K562 (cell line): ENCODE results near the gene PRR14. TPM values are rescaled to one million over a fixed set of nuclear protein-coding genes. Genes with fewer than 3 reads are reported as not detected.

Experiments
- C11orf30 ChIP-seq: fragments of 450-650 bp; IDR thresholded peaks from 2 replicates; pipeline ENCODE4 v1.6.1; 2016; ENCODE audit warnings: low read depth, mild to moderate bottlenecking
- EP400 ChIP-seq: fragments of 450-650 bp; IDR thresholded peaks from 2 replicates; pipeline ENCODE4 v1.6.1; 2017; ENCODE audit warnings: antibody characterized with exemption, mild to moderate bottlenecking, moderate library complexity
- ESRRB ChIP-seq: fragments of 250-450 bp; sonication (Bioruptor Pico); IDR thresholded peaks from 2 replicates; pipeline ENCODE4 v1.5.0; 2020; ENCODE audit warnings: mild to moderate bottlenecking, moderate library complexity, borderline replicate concordance
- FOXA3 ChIP-seq, 2 experiments: fragments of 450-650 bp in 1 of 2; sonication (generic) in 1 of 2; formaldehyde crosslinking; IDR thresholded peaks in 1 of 2; conservative IDR thresholded peaks in 1 of 2; 2 replicates each; pipeline versions ENCODE4 v1.4.0 to v1.8.0; 2020 to 2022; ENCODE audit warnings: mild to moderate bottlenecking in 2 of 2, missing genetic modification reagents in 1 of 2
- FOXM1 ChIP-seq, 2 experiments: fragments of 450-650 bp in 1 of 2; sonication (generic) in 1 of 2; formaldehyde crosslinking in 1 of 2; IDR thresholded peaks; 2 replicates each; pipeline versions ENCODE4 v1.6.1 to v1.9.0; 2017 to 2022; ENCODE audit warnings: low read depth in 2 of 2, mild to moderate bottlenecking in 2 of 2, missing genetic modification reagents in 1 of 2, moderate library complexity in 1 of 2
- HNRNPH1 ChIP-seq: fragments of 200-400 bp; formaldehyde crosslinking; optimal IDR thresholded peaks from 2 replicates; pipeline ENCODE3; 2017; ENCODE audit warnings: low read depth, mild to moderate bottlenecking, low read length, moderate library complexity
- HOXB6 ChIP-seq: fragments of 250-450 bp; sonication (Bioruptor Pico); IDR thresholded peaks from 2 replicates; pipeline ENCODE4 v1.5.1; 2022; ENCODE audit warnings: mild to moderate bottlenecking, borderline replicate concordance
- SMAD4 ChIP-seq: fragments of 250-450 bp; sonication (Bioruptor Pico); conservative IDR thresholded peaks from 2 replicates; pipeline ENCODE4 v1.8.0; 2021; ENCODE audit warnings: inconsistent platforms, mild to moderate bottlenecking, moderate library complexity
- U2AF2 ChIP-seq: fragments of 200-400 bp; formaldehyde crosslinking; optimal IDR thresholded peaks from 2 replicates; pipeline ENCODE3; 2017; ENCODE audit warnings: low read depth, mild to moderate bottlenecking, low read length
- ZNF274 ChIP-seq: IDR thresholded peaks from 2 replicates; pipeline ENCODE4 v1.6.1; 2011; ENCODE audit warnings: low read depth, mild to moderate bottlenecking, low read length, moderate library complexity, borderline replicate concordance
- ZNF41 ChIP-seq: fragments of 250-450 bp; sonication (Bioruptor Pico); conservative IDR thresholded peaks from 2 replicates; pipeline ENCODE4 v1.4.0; 2020; ENCODE audit warnings: mild to moderate bottlenecking
- ZNF592 ChIP-seq: fragments of 450-650 bp; IDR thresholded peaks from 2 replicates; pipeline ENCODE4 v1.6.1; 2017; ENCODE audit warnings: antibody characterized with exemption, mild to moderate bottlenecking
- ZNF668 ChIP-seq: fragments of 250-450 bp; sonication (Bioruptor Pico); IDR thresholded peaks from 2 replicates; pipeline ENCODE4 v1.8.0; 2022; ENCODE audit warnings: mild to moderate bottlenecking, inconsistent platforms
- polyA plus RNA-seq, 8 experiments: library from polyadenylated mRNA; depleted of rRNA in 4 of 8; stranded (reverse) in 5 of 8; unstranded in 3 of 8; fragments of >200 nt; fragmentation: Nextera tagmentation in 2 of 8; fragmentation: Illumina TruSeq in 1 of 8; extraction: Ambion mirVana in 2 of 8; extraction: Trizol in 1 of 8; gene quantifications; 2 replicates each; pipeline versions ENCODE4 v1.2.1 to v1.2.3, GENCODE V29; 2011 to 2014; ENCODE audit warnings: inconsistent platforms in 1 of 8, missing spikeins in 1 of 8
- total RNA-seq, 7 experiments: library from RNA; depleted of rRNA in 6 of 7; stranded (reverse); fragments of >200 nt in 6 of 7; fragmentation: Illumina TruSeq in 2 of 7; extraction: Trizol in 2 of 7; gene quantifications; 2 replicates each; pipeline versions ENCODE4 v1.2.1 to v1.2.3, GENCODE V29; 2011 to 2021; ENCODE audit warnings: low replicate concordance in 1 of 7
- TF ChIP-seq, protein P1 (sequence below): sonication (generic); formaldehyde crosslinking; IDR thresholded peaks from 2 replicates; pipeline ENCODE4 v1.8.0; 2022; ENCODE audit warnings: mild to moderate bottlenecking, missing genetic modification reagents
- TF ChIP-seq, protein P2 (sequence below): sonication (generic); formaldehyde crosslinking; IDR thresholded peaks from 2 replicates; pipeline ENCODE4 v1.8.1; 2023; ENCODE audit warnings: mild to moderate bottlenecking, missing genetic modification reagents
- TF ChIP-seq, protein P3 (sequence below), 3 experiments: IDR thresholded peaks in 2 of 3; conservative IDR thresholded peaks in 1 of 3; 2 replicates each; pipeline ENCODE4 v1.5.1; 2011 to 2012; ENCODE audit warnings: low read length in 3 of 3, mild to moderate bottlenecking in 3 of 3, control low read depth in 2 of 3, improper control_type of control experiment in 1 of 3, inconsistent platforms in 1 of 3, low read depth in 1 of 3, mixed read lengths in 1 of 3, moderate library complexity in 1 of 3; ENCODE audit not compliant: insufficient read depth in 2 of 3

The PRR14 gene
- total and polyA plus RNA-seq, 9 of the 15 experiments (the other 6 are each of a cell fraction or from before 2014, with no cell fraction given), result 2.2 to 63.1 (median 11.5) TPM

GRCh38 chr16:30649725-30650368 lies 913 bp upstream of the PRR14 start (continued):
- TF ChIP-seq, protein P1, sequence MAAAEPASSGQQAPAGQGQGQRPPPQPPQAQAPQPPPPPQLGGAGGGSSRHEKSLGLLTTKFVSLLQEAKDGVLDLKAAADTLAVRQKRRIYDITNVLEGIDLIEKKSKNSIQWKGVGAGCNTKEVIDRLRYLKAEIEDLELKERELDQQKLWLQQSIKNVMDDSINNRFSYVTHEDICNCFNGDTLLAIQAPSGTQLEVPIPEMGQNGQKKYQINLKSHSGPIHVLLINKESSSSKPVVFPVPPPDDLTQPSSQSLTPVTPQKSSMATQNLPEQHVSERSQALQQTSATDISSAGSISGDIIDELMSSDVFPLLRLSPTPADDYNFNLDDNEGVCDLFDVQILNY (CRISPR knock-in tag), result no peak
- TF ChIP-seq C11orf30 (no peak), HNRNPH1 (no peak), ZNF668 (CRISPR knock-in tag) (no peak), FOXM1 (IDR thresholded peaks at IDR 0.05; ENCODE audit: low read depth) (no peak), FOXM1 (CRISPR knock-in tag; IDR thresholded peaks at IDR 0.05; ENCODE audit: low read depth) (no peak), U2AF2 (no peak), ZNF41 (CRISPR knock-in tag) (no peak), FOXA3 (CRISPR knock-in tag; conservative IDR thresholded peaks at IDR 0.05 in 1 of 2, IDR thresholded peaks at IDR 0.05 in 1 of 2) (no peak; a peak in 1 of 4 replicates), ESRRB (CRISPR knock-in tag) (no peak), HOXB6 (CRISPR knock-in tag) (no peak), ZNF274 (no peak), EP400 (no peak), SMAD4 (no peak), ZNF592 (0 out of 2 replicates have a peak, but pooled peaks have one; percentile 28)
- TF ChIP-seq, protein P2, sequence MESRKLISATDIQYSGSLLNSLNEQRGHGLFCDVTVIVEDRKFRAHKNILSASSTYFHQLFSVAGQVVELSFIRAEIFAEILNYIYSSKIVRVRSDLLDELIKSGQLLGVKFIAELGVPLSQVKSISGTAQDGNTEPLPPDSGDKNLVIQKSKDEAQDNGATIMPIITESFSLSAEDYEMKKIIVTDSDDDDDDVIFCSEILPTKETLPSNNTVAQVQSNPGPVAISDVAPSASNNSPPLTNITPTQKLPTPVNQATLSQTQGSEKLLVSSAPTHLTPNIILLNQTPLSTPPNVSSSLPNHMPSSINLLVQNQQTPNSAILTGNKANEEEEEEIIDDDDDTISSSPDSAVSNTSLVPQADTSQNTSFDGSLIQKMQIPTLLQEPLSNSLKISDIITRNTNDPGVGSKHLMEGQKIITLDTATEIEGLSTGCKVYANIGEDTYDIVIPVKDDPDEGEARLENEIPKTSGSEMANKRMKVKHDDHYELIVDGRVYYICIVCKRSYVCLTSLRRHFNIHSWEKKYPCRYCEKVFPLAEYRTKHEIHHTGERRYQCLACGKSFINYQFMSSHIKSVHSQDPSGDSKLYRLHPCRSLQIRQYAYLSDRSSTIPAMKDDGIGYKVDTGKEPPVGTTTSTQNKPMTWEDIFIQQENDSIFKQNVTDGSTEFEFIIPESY (CRISPR knock-in tag), result peak; percentile 95
- TF ChIP-seq, protein P3, sequence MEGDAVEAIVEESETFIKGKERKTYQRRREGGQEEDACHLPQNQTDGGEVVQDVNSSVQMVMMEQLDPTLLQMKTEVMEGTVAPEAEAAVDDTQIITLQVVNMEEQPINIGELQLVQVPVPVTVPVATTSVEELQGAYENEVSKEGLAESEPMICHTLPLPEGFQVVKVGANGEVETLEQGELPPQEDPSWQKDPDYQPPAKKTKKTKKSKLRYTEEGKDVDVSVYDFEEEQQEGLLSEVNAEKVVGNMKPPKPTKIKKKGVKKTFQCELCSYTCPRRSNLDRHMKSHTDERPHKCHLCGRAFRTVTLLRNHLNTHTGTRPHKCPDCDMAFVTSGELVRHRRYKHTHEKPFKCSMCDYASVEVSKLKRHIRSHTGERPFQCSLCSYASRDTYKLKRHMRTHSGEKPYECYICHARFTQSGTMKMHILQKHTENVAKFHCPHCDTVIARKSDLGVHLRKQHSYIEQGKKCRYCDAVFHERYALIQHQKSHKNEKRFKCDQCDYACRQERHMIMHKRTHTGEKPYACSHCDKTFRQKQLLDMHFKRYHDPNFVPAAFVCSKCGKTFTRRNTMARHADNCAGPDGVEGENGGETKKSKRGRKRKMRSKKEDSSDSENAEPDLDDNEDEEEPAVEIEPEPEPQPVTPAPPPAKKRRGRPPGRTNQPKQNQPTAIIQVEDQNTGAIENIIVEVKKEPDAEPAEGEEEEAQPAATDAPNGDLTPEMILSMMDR (IDR thresholded peaks at IDR 0.05 in 2 of 3, conservative IDR thresholded peaks at IDR 0.05 in 1 of 3; ENCODE audit: insufficient read depth in 2 of 3, low read depth in 1 of 3, low read length in 3 of 3), result 0 out of 6 replicates have a peak, but pooled peaks of 1 of the 3 experiments have one; percentile 2
